Endothelial cell of umbilical vein (primary cell): ENCODE data around the gene TOMM6.

Source experiments
- CTCF ChIP-seq, 2 donors: IDR thresholded peaks; 1 replicate in 1 of 2; 2 replicates in 1 of 2; pipeline ENCODE4 v1.5.1; 2011; ENCODE audit warnings: low read length in 2 of 2, mild to moderate bottlenecking in 2 of 2, moderate library complexity in 2 of 2, control low read depth in 1 of 2, inconsistent platforms in 1 of 2, low read depth in 1 of 2; ENCODE audit not compliant: insufficient read depth in 1 of 2; ENCODE audit errors: extremely low read depth in 1 of 2
- EZH2 ChIP-seq: IDR thresholded peaks from 2 replicates; pipeline ENCODE4 v1.6.1; 2012; ENCODE audit warnings: borderline replicate concordance, low read depth, mild to moderate bottlenecking, moderate library complexity, low read length, inconsistent platforms; ENCODE audit not compliant: severe bottlenecking
- MAX ChIP-seq: IDR thresholded peaks from 2 replicates; pipeline ENCODE4 v1.6.1; 2011; ENCODE audit not compliant: insufficient read depth, insufficient read length
- POLR2A ChIP-seq: IDR thresholded peaks from 2 replicates; pipeline ENCODE4 v1.6.1; 2012; ENCODE audit warnings: low read depth, mild to moderate bottlenecking, control low read depth, low read length
- POLR2AphosphoS5 ChIP-seq: IDR thresholded peaks from 2 replicates; pipeline ENCODE4 v1.6.1; 2012; ENCODE audit warnings: low read depth, mild to moderate bottlenecking, control low read depth, low read length, moderate library complexity; ENCODE audit not compliant: insufficient read depth

- no peak for TF ChIP-seq CTCF (IDR thresholded peaks at IDR 0.05; ENCODE audit: extremely low read depth in 1 of 2, insufficient read depth in 1 of 2, low read depth in 1 of 2, low read length in 2 of 2)
- TF ChIP-seq POLR2A: no peak
- no peak for TF ChIP-seq EZH2
- no peak for TF ChIP-seq POLR2AphosphoS5
- TF ChIP-seq MAX: no peak
These were observed 2.6 kb downstream of the TOMM6 start for GRCh38 chr6:41790045-41790444.
